Subcutaneous adipose tissue (tissue), 4 donors: Measurements from ENCODE around the gene SSMEM1. TPM values are rescaled to one million over a fixed set of nuclear protein-coding genes. Genes with fewer than 3 reads are reported as not detected.

Source experiments
- total RNA-seq, 4 donors: library from RNA; depleted of rRNA; stranded (reverse); fragments of >200 nt; gene quantifications; one replicate each; pipeline ENCODE4 v1.1.0, GENCODE V29; 2016
- TF ChIP-seq, protein P1 (sequence below): fragments of 450-650 bp; IDR thresholded peaks from one replicate; pipeline ENCODE4 v1.5.1; 2016; ENCODE audit warnings: low read depth, mild to moderate bottlenecking, control low read depth, antibody characterized with exemption, moderate library complexity

The SSMEM1 gene
- total RNA-seq, 4 donors from 2014 or later: not detected

DNA sequence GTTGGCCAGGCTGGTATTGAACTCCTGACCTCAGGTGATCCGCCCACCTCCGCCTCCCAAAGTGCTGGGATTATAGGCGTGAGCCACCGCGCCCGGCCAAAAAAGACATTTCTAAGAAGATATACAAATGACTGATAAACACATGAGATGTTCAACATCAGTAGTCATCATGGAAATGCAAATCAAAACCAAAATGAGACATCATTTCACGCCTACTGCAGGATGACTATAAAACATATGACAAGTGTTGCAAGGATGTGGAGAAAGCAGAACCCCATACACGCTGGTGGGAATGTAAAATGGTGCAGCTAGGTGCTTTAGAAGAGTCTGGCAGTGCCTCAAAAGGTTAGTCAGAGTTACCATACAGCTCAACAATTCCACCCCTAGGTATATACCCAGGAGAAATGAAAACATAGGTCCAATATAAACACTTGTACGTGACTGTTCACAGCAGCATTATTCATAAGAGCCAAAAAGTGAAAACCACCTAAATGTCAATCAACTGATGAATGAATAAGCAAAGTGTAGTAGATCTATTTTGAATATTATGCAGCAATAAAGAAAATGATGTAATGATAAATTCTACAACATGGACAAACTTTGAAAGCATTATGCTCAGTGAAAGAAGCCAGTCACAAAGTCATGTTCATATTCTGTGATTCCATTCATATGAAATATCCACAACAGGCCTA is 26.9 kb upstream of the SSMEM1 start:
- TF ChIP-seq, protein P1, sequence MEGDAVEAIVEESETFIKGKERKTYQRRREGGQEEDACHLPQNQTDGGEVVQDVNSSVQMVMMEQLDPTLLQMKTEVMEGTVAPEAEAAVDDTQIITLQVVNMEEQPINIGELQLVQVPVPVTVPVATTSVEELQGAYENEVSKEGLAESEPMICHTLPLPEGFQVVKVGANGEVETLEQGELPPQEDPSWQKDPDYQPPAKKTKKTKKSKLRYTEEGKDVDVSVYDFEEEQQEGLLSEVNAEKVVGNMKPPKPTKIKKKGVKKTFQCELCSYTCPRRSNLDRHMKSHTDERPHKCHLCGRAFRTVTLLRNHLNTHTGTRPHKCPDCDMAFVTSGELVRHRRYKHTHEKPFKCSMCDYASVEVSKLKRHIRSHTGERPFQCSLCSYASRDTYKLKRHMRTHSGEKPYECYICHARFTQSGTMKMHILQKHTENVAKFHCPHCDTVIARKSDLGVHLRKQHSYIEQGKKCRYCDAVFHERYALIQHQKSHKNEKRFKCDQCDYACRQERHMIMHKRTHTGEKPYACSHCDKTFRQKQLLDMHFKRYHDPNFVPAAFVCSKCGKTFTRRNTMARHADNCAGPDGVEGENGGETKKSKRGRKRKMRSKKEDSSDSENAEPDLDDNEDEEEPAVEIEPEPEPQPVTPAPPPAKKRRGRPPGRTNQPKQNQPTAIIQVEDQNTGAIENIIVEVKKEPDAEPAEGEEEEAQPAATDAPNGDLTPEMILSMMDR: no peak

DNA sequence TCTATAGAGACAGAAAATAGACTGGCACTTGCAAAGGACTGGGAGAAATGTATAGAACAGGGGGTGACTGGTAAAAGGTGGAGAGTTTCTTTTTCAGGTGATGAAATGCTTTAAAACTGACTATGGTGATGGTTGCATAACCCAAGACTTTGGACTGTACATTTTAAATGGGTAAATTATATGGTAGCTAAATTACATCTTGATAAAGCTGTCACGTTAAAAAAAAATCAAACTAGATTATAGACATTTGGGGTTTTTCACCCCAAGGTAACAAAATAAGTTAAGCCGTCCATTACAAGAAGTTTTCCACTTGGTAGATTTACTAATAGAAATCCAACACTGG is 26.4 kb upstream of the SSMEM1 start:
- TF ChIP-seq, protein P1: no peak

DNA sequence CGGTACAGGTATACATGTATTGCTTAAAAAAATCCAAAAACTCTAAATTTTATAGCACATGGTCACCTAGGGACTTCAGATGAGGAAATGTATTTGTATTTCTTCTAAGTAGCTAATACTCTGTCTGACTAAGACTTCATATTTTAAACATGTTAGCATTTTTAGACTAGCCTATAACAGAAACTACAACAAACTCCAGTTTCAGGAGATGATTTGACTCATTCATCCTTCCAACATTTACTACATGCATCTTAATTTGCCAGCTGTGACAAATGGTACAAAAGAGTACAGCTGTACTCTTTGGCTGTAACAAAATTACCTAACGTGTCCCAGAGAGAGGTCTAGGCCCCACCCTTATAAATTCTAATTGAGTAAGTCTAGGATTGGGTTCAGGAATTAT is 24.7 kb upstream of the SSMEM1 start:
- TF ChIP-seq, protein P1: no peak

DNA sequence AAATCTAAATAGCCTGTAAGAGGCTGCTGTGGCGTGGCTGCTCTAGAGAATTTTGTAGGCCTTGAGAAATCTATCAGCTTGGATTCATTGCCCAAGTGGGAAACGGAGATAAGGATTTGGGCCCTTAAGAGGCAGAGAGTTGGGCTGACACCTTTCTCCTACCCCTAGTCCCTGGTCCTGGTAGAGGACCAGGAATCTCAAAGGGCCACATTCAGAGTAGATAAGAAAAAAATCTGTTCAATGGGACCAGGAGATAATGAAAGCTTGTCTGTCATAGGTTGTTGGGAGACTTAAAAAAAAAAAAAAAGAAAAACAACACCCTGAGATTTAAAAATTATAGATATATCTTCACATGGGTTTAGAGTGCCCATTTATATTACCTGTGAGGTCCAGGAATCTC is 20.3 kb upstream of the SSMEM1 start:
- TF ChIP-seq, protein P1: no peak

DNA sequence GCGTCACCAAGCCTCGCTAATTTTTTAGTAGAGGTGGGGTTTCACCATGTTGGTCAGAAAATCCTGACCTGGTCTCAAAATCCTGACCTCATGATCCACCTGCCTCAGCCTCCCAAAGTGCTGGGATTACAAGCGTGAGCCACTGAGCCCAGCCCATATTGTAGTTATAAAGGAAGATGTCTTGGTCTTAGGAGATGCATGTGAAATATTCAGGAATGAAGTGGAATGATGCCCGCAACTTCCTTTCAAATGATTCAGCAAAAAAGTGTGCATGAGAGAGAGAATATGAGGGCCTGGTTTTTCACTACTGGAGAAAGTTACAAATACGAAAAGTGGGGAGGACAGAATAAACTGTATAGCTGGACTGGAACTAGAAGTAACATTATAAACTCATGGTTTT is 18.3 kb upstream of the SSMEM1 start:
- TF ChIP-seq, protein P1: no peak

DNA sequence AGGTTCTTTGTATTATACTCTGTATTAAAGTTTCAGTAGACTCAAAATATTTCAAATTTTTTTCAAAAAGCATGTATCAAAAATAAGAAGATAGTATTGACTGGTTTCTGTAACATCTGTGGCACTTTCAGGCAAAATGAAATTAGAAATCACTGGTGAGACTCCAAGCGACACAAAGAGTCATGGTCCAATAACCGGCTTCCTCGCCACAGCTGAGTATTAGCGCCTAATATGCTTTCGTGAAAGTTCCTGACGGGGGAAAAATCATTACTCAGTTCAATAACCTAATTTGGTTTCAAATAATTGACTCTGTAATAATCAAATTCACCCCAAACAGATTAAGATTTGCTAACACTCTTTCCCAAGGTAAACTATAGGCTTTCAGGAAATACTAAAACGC is 15.9 kb upstream of the SSMEM1 start:
- TF ChIP-seq, protein P1: no peak

DNA sequence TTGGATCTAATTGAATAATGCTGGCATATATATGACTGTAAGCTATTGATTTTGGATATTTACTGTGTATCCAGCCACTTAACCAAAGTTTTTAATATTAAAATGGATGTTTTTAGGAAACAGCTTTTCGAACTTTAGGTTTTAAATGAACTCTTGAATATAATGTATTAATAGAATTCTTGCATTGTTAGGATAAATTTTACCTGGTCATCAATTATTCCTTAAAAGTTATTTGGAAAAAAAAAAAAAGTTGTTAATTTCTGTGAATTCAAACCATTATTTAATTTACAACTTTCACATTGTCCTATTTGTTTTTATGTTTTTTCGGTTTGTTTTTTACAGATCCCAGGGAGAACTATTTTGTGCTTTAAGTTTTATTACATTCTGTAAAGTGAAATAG is 12.3 kb upstream of the SSMEM1 start:
- TF ChIP-seq, protein P1: no peak
